Left colon (tissue), 2 donors: ENCODE data around the gene MPP1. TPM values are rescaled to one million over a fixed set of nuclear protein-coding genes. Genes with fewer than 3 reads are reported as not detected.
"Not testable (repeated sequence)": the region's sequence is repeated elsewhere in the genome, so short reads cannot be mapped to it uniquely, and the experiment has no call there.

Experiments
- ATAC-seq: fragments of 200-7000 bp; cut with Tn5 transposase; one replicate; pipeline ENCODE4 v1.9.1; 2020; ENCODE audit warnings: mild to moderate bottlenecking, moderate library complexity
- DNase-seq, 2 donors: peaks; one replicate each; pipeline ENCODE4 v3.0.0-alpha.2; 2020
- intact Hi-C, 2 donors: fragments of 100-400 bp; cut with DNase I in 1 of 2; cut with micrococcal nuclease in 1 of 2; formaldehyde crosslinking; loops; one replicate each; pipeline versions ENCODE4 v1.11.2 to v1.14.0; 2022; cut with DNase I, micrococcal nuclease
- total RNA-seq, 2 donors: library from RNA; stranded (reverse); fragmentation: NEBNext Ultra II Directional; extraction: Animal tissue kit (Norgen Biotek cat#: 25700); gene quantifications; one replicate each; pipeline ENCODE4 v1.2.1, GENCODE V29; 2021
- donor health status: DM: no; HTN: no; CAD: no.
- donor health status: DM: yes; HTN: yes; CAD: no.

The MPP1 gene
- total RNA-seq, 2 donors from 2014 or later = 24.6 to 26.9 TPM

GRCh38 chrX:154816326-154816898, 11.1 kb upstream of the MPP1 start:
- ATAC-seq, DNase-seq, intact Hi-C loops: not testable (repeated sequence)

DNA sequence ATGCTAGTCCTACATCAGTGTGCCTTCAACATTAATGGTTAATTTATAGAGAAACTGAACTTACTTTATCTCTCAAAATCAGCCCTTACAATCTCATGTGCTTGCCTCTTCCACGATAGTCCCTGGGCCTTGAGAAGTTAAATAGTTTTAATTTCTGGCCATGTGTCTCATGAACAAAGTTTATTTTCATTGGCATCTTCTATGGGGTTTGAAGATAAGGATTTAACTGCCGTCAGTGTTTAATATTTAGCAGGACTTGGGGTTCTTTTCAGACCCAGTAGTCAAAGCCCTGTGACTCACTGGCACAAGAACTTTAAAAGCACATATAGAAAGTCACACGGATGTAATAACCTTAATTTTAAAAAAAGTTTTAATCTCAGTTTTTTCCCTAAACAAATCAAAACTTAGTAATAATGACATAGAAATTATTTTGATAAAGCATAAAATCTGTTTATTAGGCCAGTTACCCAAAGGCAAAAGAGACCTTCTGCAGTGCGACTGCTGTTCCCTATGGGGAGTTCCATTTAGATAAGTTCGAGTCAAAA, 10.1 kb upstream of the MPP1 start:
- ATAC-seq (no peak), DNase-seq (no peak)
- intact Hi-C loops = no loop called here

DNA sequence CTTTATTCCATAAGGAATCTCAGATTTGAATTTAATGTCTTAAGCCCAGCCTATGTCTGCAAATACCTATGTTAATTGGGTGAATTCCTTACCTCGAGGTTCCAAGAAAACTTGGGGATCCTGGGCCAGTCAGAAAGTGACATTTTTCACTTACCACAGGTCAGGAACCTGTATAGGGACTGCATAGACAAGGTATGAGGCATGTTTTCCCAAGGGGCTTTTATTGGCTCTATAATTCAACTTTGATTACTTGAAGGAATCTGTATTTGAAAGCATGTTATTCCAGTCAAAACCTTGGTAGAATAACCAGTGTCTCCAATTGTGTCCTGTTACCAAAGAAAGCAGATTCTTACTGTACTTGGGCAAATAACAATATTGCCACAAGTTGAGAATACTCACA, 8.5 kb upstream of the MPP1 start:
- no peak for ATAC-seq
- no peak for DNase-seq
- intact Hi-C loops = no loop called here

DNA sequence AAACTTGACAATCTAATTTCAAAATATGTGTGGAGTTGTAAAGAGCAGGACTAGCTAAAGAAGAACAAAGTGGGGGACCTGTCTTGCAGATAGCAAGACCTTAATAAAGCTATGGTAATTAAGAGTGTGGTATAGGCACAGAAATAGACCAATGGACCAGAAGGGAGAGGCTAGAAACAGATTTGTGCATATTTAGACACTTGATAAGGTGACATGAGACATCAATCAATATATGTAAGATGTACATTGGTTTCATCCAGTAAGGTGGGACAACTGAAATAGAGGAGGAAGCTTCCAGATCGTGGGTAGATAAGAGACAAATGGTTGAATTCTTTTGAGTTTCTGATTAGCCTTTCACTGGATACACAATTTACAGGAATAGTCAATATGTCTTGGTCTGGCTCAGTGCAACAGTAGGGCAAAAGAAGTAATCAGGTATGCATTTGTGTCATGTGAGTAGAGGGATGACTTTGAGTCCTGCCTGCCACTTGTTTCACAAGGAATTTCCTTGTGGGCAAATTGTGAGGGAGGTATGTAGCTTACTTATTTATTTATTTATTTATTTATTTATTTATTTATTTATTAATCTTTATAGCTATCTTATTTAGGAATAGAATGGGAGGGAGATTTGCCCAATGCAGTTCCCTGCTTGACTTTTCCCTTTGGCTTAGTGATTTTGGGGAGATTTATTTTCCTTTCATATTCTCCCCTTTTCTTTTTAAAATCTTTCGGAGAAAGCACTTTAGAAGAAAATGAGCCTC, 7.2 kb upstream of the MPP1 start:
- ATAC-seq = no peak
- intact Hi-C loops = no loop called here
- no peak for DNase-seq

DNA sequence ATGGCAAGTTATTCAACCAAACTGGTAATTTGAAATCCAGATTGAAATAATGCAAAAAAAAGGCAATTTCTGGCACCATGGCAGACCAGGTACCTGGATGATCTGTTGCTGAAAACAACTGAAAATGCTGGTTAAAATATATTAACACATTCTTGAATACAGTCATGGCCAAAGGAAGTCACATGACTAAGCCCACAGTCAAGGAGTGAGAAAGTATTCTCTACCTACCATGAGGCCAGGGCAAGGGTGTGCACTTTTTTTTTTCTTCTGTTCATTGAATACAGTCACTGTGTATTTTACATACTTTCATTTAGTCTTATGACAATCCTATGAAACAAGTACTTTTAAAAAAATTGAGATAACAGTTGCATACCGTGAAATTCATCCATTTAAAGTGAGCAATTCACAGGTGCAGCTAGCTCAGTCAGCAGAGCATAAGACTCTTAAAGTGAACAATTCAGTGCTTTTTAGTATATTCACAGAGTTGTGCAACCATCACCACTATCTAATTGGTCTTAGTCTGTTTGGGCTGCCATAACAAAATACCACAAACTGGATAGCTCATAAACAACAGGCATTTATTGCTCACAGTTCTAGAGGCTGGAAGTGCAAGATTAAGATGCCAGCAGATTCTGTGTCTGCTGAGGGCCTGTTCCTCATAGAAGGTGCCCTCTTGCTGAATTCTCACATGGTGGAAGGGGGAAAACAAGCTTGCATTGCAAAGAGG, 4.8 kb upstream of the MPP1 start:
- no peak for ATAC-seq
- no peak for DNase-seq
- intact Hi-C loops = no loop called here

- ATAC-seq = no peak
These were observed 1.7 kb upstream of the MPP1 start for GRCh38 chrX:154806837-154807501.

GRCh38 chrX:154805696-154806091, 409 bp upstream of the MPP1 start:
- DNase-seq (no peak), ATAC-seq (peak; percentile 67)
- intact Hi-C loops = no loop called here

More at GRCh38 chrX:154806837-154807501, 1.7 kb upstream of the MPP1 start:
- no peak for DNase-seq
- intact Hi-C loops = no loop called here

DNA sequence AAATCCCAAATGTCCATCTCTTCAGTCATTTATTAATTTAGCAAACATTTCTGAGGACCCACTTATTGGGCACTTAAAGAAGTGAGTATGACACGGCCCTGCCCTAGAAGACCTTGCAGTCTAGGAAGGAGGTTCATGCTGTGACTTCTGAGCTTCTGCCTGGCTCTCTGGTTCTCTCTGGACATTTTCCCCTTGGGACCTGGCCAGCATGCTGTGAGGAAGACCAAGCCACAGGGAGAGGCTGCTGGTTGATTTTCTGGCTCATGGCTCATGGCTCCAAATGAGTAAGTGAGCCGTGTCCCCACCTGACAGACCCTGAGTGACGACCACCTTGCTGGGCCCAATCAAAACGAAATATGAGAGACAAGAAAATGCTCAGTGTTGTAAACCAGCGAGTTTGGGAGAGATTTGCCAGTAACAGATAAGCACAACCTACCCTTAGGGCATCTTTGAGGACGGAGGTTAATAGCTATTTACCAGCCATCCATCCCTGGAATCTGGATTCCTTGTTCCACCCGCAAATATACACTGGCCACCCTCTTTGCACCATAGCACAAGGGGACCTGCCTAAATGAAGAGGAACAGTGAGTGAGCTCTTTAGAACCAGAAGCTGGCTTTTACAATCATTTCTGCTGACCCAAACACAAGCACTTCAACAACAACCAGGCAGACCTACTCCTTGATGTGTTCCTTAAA, 876 bp downstream of the MPP1 start:
- DNase-seq (no peak), ATAC-seq (no peak)
- intact Hi-C loops = no loop called here

DNA sequence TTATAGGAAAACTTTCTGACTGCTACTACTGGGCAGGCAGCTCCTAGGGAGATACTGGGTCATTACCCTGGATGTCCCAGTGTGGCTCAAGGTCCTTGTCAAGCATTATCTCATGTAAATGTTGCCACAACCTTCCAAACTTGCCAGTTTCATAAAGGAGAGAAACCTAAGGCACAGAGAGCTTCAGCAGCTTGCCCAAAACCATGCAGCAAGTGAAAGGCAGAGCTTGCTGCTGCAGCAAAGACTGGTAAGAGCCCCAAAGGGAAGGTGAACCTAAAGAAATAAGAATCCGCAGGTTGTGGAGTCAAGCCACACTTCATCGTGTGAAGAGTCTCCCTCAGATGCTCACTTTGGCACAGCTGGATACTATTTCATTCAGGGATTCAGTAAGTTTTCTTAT, 2.3 kb downstream of the MPP1 start:
- ATAC-seq (no peak), DNase-seq (no peak)
- intact Hi-C loops = no loop called here

DNA sequence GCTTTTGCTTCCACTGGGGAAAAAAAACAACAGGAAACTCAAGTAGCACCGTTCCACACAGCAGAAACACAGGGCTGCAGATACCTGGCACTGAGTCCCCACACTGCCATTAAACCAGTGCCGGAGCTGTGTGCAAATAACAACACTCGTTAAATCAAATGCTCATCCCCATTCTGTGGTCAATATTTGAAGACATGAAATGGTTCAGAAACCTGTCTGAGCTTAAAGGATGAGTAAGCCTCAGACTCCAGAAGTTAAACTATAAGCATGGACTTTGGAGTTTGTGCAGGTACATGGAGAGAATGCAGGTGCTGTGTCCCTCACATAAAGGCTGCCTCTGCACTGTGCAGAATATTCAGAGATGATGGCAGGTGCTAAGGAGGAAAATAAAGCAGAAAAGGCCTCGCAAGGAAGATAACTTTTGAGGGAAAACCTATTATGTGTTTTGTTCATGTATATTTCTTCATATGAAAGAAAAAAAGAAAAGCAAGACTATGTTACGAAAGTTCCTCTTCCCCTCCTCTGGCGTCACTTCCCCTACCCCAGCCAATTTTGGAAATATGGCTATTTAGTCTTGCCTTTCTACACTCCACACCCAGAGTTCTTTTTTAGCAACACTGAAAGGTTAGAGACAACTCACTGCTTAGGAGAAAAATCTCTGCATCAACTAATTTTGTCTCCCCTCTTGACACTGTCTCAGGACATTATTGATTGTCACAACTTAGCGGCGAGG, 4.6 kb downstream of the MPP1 start:
- DNase-seq (no peak), ATAC-seq (peak; percentile 54)
- intact Hi-C loops = no loop called here

DNA sequence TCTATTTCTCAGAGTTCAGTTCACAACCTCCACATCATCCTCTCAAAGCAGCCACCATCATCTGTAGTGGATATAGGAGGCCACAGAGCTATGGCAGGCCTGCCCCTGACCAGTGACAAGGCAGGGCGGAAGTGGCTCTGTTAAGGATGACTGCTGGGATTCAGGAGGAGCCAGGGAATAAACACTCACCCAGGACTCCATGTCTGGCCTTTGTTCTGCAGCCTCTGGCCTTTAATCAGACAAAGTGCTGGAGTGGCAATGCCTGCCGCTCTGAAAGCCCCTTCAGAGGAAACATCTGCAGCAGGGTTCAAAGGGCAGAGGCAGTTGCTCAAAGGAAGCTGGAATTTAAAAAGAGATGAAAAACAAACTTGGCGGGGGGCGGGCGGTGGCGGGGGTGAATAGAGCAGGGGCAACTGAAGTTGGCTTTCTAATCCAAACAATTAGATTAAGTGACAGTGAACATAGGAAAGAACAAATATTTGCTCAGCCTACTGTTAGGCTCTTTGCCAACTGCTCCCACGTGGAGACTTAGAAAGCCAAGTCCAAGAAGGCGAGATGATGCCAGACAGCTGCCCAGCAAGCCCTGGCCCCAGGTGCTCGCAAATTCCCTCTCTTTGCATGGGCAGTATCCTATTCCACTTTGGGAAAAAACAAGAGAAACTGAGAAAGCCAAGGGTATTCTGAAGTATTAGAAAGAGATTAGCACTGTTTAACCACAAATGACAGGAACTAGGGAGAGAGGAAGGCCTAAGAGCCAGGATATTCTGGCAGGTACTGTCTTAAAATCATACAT, 5.5 kb downstream of the MPP1 start:
- intact Hi-C loops = no loop called here
- DNase-seq = peak; percentile 50 to 52
- peak; percentile 75 for ATAC-seq

DNA sequence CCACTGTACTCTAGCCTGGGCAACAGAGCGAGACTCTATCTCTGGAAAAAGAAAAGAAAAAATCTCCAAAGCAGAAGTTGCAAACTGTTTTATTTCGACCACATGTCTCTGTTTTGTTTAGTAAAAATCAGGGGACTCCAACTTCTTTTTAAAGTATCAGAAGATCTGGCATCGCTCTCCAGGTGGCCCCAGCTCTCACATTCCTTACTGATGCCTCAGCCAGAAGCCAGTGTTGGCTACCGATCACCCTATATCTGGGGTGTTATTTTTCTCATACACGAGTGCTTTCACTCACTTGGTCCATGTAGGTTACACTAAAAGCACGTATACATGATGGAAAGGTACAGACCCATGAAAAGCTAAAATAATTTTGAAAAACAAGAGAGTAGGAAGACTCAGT, 8.3 kb downstream of the MPP1 start:
- intact Hi-C loops = no loop called here
- no peak for DNase-seq
- no peak for ATAC-seq

DNA sequence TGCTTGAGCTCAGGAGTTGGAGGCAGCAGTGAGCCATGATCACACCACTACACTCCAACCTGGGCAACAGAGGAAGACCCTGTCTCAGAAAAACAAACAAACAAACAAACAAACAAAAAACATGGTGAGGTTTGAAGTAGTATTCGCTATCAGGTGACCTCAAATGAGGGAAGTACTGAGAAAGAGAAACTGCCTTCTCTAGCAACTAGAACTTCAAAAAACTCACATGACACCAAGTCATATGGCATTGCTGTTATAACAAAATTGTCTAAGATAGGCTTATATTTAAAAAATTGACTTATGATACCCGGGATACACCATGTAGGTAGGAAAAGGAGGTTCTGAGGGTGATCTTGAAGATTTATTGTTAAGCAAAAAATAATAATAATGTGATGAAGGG, 10.3 kb downstream of the MPP1 start:
- ATAC-seq = no peak
- no peak for DNase-seq
- intact Hi-C loops = no loop called here

DNA sequence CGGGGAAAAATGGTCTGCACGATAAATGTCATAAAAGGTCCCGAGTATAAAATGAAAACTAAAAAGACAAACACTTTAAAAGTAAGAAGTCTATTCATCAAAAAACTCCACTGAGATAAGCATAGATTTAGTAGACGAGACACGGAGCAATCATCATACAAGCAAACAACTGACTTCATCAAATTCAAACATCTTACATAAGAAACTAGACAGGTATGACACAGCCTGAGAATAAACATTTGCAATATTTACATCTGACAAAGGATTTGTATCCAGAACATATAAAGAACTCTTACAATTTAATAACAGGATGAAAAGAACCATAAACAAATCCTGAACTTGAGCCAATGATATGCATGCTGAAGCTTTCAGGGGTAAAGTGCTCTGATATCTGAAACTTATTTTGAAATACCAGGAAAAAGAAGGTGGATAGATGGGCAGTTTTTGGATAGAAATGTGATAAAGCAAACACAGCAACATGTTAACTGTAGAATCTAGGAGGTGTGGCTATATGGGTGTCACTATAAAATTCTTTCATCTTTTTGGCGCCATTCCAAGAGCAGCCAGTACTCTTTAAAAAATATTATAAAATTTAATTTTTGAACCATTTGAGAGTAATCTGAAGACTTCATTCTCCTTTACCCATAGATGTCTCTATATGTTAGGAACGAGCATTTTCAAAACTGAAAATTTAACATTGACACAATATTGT, 12.0 kb downstream of the MPP1 start:
- intact Hi-C loops = no loop called here
- DNase-seq (no peak), ATAC-seq (no peak)

DNA sequence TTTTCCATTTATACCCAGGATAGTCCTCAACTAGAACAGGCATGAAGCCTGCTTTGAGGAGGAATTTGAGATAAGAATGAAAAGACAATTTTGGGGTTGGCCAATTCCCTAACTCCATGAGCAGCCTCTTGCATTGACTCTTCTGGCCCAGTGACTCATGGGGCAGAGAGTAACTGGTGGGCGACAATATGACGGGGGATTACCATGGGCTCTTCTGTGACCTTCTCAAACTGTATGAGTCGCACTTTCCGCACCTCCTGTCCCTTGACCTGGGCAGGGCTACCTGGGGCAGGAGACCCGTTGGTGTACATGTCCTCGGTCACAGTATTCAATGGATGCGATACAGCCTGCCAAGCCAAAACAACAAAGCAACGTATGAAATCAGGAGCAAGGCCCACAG, 13.3 kb downstream of the MPP1 start:
- intact Hi-C loops = no loop called here
- ATAC-seq (no peak), DNase-seq (no peak)

DNA sequence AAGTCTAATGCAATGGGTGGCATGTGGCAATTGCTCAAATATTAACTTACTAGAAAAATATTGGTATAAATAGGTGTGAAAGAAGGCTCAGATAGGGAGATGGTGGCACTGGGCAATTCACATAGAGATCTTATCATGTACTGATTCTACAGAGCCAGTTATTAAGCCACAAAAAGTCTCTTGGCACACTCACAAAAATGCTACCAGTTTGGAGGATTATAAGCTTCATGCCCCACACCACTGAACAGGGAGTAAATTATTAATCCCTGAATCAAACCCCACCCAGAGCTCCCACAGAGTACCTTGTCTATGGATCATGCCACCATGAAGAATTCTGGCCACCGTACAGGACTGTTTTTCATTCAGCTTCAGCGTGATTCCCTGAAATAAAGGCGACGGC, 13.8 kb downstream of the MPP1 start:
- no peak for ATAC-seq
- DNase-seq = no peak

DNA sequence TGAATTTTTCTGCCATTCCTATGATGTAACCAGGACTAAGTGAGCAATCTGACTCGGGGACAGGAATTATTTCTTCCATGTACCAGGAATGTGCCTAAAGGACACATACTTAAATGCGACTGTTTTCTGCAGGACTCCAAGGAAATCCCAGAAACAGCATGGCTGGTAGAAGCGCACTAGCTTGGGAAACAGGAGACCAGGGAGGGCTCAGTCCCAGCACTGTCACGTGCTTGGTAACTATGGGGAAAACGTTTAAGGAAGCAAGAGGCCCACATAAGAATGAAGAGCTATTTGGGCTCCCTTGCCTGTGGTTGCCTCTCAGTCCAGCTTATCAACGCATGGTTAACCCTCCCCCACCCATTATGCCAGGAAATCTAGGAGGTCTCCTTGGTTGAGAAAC, 19.6 kb downstream of the MPP1 start:
- DNase-seq = no peak
- ATAC-seq = no peak
- intact Hi-C loops = no loop called here

More for the DNA sequence above, 13.8 kb downstream of the MPP1 start:
- intact Hi-C loops = no loop called here
